Hypothalamus (tissue), 51 donors: ENCODE data around the gene CDK8.
A peak's percentile ranks its signal among the peaks of the same experiment; 100 is the strongest.

Experiments used
- DNase-seq, 51 donors: peaks; one replicate each; lab custom pipeline; 2025; lab: John Stamatoyannopoulos, UW

Gene CDK8

DNA sequence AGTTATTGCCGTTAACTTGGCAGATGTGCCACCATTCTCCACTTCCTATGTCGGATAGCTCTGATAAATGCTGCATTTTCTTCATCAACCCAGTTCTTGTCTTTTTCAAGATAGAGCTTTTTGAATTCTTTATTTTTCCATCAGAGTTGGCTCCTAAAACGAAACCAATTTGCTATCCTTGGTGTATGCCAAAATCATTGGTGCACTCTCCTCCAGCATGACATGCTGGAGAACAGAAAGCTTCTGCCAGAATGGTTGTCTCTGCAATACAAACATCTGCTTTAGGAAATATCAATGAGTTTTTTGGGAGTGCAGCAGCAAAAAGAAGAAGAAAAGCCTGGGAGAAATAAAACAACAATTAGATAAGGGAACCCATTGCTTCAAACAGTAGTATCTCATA, 124.2 kb downstream of the CDK8 start:
- no peak for DNase-seq

DNA sequence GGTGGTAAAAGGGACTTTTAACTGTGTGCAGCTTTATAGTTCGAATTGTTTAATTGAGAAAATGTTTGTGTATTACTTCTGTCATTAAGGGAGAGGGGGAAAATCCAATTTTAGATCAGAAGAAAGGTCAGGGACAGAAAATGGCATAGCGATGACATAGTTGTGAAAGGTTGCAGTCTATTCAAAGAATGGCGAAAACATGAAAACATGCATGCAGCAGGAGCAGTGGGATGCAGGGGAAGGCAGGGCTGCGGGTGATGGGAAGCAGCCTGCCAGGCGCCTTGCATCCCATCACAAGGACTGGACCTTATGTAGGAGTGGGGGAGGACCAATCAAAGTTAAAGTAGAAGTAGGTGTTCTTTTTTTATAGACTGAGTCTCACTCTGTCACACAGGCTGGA, 125.9 kb downstream of the CDK8 start:
- DNase-seq = no peak

DNA sequence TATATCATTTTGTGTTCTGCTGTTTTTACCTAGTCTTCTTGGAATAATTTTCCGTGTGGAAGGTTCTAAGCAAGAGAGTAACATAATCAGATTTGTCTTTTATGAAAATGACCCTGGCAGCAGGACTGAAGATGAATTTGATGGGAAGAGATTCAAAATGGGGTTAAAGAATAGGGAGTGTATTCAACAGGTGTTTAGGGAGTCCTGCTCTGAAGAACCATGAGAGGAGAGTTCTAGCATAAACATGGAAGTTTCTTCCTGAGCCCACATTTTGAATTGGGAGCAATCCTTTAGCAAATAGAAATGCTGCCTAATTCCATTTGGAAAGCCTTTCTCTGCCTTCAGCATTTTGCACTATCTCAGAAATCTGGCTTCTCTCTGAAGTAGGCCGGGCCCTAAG, 127.0 kb downstream of the CDK8 start:
- DNase-seq = no peak

DNA sequence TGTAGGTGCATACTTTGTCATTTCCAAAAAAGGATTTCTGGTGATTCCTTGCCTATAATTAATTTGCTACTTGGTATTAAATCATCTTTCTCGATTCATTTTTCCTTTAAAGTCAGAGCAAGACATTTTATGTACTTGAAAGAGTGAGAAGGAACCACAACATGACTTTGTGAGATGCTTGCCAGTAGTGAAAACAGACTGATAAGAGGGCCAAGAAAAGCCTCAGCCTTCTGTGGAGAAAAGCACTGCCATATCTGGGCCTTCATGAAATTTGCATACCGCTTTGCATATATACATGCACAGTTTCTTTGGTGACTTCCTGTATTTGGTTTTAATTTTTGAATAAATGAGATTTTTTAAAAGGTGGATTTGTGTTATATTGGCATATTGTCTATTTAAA, 128.4 kb downstream of the CDK8 start:
- no peak for DNase-seq

DNA sequence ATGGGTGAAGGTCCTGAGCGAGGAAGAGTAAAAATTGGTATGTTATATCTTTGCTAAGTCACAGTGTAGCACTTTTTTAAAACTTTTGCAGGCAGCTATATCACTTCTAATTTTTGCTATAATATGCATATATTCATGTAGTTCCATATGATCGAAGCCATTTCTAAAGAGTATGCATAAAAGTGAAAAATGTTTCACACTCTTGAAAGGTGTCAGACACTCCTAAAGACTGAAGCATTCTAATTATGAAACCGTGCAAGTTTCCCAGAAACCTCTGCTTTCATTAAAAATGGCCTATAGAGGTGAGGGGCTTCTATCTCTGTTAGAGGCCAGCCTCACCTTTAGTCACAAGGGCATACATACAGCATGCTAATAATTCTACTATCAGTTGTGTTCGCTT, 128.9 kb downstream of the CDK8 start:
- DNase-seq = no peak

DNA sequence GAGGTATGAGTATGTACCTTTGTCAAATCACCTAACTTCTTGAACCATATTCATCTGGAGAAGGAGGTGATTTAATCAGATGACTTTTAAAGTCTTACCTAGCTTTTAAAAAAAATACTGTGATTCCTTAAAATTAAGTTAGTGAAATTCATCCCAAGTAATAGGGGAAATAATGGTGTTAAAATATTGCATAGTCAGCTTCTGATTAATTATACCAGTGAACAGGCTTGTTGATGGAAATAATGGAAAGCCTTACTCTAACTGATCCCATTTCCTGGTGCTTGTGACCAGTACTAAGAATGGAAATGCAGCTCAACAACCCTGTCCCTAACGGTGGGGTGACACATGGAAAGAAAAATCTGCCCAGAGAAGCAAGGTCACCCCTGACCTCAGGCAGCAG, 130.7 kb downstream of the CDK8 start:
- DNase-seq = no peak

DNA sequence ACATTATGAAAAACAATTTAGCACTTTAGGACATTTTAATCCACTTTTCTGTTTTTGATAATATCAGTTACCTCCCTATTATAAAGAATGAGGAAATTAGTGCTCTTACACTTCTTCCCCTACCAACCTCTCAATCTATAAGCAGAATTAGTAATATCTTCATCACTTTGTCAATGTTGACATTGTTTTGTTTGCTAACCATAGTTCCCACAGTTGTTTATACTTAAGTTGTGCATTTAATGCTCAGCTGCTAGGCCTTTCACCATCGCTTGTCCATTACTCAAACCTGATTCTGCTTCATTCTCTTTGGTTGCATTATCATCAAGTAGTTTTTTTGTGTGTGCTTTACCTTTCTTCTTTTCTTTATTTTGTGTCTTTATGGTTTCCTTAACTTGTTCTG, 132.1 kb downstream of the CDK8 start:
- no peak for DNase-seq

DNA sequence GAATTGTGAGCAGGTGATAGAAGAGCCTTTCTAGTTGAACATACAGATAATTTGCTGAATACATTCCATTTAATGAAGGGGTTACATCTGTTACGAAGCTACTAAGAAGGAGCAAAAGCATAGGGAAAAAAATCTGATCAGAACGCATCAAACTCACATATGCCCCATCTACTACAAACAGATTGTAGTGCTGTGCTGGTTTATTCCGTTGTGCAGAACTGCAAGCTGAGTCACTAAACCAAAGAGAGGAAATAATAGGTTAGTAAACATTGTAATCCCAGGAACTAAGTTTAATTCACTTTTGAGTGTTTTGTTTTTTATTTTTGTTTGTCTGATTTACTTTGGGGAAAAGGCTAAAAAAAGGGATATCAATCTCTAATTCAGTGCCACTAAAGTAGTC, 136.3 kb downstream of the CDK8 start:
- no peak for DNase-seq

DNA sequence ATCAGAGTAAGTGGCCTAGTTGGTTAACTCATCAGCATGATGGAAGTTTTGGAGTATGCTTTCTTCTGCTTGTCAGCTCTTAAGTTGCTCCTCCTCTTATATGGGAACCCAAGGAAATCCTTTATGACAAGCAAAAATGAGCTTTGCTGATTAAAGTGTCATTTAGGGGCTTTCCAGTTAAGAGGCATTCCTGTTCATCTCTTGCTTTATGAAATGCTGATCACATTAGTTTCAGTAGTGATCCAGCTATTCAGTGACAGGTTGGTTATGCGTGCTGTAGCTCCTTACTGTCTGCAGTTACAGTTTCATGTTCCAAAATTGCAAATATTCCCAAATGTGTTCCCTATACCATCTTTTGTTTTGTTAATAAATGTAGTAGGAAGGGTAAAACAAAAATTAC, 146.6 kb downstream of the CDK8 start:
- no peak for DNase-seq

DNA sequence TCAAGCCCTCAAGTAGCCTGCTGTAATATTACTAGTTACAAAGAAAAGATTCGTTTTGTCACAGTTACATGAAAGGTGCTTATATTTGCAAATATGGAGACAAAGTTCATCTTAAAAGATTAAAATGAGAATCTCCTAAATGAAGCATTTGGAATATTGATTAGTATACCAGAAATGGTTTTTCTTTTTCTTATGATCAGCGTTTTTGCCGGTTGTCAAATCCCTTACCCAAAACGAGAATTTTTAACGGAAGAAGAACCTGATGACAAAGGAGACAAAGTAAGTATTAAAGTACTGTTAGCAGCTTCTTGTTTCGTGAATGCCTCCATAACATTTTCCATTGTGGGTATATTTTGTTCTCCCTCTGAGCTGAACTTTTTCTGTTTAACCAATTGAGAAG, 147.1 kb downstream of the CDK8 start:
- no peak for DNase-seq

DNA sequence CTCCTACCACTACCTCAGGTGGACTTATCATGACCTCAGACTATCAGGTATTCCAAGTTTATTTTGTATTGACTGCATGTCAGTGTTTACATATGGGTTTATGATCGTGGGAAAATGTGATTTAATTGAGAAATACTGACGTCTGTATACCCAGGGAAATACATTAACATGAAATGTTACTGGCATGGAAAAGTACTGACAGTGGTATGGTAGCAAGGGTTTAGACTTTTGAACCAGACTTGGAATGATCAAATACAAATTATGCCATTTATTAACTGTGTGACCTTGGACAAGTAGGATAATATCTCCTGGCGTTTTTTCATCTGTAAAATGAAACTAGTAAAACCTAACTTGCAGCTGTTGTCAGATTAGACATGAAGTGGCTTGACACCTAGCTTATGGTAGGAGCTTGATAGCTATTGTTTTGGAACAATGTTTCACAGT, 147.7 kb downstream of the CDK8 start:
- no peak for DNase-seq

DNA sequence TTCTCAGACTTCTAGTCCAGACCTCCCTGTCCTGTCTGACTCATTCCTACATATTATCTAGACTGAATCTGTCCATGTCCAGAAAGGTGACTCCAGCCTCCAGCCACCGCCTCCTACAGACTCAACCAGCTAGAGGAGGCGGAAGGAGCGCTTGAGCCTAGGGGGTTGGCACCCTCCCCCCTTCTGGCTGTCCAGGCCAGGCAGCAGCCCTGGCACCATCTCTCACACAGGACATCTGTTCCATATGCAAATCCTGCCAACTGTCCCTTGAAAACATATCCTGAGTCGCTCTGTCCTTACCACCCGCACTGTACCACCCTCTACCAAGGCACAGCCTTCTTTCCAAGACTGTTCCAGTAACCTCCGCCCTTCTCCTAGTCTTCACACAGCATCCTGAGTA, 152.9 kb downstream of the CDK8 start:
- no peak for DNase-seq

DNA sequence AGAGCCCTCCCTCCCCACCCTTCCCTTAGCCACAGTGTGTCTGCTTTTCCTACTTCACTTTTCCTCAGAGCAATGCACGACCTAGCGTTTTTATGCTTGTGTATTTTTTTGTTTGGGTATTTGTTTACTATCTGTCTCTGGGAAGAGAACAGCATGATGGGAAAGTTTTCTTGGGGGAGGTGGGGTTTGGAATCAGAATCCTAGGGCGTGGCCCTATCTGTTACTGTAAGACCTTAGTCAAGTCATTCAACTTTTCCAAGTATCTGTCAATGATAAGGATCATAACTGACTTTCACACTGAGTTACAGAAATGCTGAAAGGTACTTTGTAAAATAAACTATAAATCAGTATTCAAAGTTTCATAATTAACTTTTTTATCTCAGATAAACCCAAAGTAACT, 157.3 kb downstream of the CDK8 start:
- no peak for DNase-seq

DNA sequence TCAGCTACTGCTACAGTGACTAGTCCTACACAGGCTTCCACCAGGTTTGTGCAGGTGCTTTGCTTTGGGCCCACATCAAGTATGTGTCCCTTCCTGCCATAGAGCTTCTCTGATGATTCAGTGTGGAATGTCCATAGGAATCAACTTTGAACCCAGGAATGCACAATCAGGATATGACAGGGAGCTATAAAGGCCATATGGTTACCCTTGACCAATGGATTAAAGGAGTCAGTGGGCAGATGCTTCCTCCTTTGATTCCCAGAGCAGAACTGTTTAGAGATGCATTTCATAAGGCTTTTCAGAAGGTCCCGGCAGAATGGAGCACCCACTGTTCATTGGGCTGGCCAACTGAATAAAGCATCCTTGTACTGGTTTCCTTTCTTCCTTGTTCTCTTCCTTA, 158.3 kb downstream of the CDK8 start:
- no peak for DNase-seq

DNA sequence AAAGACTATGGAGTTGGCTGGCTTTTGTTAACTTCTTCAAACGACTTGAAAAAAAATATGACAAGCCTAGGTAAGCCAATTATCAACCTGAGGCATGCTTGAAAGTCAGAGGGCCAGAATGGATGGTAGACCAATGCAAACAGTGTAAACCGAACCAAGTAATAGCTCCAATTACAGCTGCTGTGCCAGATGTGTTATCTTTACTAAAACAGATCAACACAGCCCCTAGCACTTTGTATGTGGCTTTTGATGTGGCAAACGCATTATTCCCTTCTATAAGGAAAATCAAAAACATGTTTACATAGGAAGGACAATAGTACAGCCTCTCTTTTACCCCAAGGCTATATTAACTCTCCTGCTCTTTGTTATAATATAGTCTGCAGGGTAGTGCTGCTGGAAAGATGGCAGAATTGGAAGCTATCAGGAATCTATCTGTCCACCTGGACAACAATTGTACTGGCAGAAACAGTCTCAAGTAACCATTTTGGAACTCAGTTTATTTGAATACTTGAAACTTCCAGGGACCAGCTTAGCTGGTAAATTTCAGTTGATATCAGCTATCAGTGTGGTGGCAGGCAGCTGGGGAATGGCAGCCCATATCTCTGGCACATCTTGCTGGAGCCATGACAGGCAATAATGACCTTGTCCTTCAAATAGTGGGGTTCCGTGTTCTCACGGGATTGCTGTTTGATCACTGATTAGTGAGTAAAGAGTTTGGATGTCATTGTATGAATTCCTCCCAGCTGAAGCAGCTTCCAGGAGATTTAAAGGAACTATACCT, 159.2 kb downstream of the CDK8 start:
- DNase-seq = no peak

DNA sequence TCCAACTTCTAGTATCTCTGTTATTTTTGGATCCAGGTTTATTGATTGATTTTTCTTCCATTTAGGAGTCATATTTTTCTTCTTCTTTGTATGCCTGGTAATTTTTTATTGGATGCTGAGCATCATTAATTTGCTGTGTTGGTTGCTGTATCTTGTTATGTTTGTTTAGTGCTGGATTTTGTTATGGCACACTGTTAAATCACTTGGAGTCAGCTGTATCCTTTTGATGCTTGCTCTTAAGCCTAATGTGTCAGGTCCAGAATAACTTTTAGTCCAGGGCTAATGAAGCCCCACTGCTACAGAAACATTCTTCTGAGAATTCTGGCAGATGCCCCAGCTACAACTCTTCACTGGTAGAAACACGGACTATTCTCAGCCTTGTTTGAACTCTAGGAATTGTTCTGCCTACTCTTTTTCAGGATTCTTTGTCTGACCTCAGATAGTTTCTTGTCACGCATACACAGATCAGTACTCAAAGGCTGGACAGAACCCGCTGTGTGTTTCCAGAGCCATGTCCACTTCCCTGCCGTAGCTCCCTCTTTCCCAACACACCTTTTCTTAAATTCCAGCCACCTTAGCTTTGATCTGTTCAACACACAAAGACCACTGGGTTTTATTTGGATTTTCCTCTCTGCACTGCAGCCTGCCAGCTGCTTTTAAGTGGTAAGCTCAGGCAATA, 166.5 kb downstream of the CDK8 start:
- DNase-seq = no peak

DNA sequence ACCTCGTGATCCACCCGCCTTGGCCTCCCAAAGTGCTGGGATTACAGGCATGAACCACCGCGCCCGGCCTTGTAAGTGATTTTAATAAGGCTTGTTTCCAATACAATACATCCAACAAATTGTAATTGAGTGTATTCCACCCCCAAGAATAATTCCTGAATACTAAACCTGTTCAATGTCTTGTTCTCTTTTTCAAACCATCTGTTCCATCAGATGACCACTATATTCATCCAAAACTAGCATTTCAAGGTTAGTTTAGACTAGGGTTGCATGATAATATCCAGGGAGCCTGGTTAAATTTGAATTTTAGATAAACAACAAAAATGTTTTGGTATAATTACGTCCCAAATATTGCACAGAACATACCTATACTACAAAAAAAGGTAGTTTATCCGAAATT, 168.1 kb downstream of the CDK8 start:
- no peak for DNase-seq

DNA sequence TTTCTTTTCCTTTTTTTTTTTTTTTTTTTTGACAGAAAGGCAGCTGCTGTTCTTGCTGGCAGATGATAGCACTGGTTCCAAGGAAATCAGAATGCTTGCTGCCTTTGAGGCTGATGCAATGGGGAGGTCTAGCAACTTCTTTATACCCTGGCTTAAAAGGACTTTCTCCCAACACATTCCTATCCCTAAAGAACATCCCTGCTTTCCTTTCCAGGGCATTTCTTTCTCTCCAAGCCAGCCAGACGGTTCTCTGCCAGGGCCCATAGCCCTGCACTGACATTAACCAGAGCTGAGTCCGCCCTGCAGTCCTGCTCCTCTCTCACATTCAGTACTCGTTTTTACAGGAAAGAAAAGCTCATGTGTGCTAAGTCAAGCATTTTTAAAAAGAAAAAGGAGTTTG, 169.7 kb downstream of the CDK8 start:
- peak in 2 of 51 donors; percentile 9 to 10 for DNase-seq

DNA sequence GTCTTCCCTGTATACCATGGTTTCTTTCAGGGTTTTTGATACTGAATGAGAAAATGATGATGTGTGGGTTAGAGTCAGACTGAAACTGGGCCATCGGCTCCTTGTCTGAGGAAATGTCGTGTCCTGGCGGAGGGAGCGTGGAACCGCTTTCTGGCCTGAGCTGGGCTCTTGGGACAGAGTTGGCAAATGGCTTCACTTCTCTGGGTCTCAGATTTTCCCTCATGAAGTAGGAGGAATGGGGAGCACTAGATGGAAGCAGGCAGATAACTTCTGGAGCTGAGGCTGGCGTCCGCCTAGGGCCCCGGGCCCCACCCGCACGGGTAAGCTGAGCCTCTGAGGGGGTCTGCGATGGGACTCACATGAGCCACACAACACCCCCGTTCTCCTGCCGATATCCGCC, 170.3 kb downstream of the CDK8 start:
- DNase-seq = no peak

DNA sequence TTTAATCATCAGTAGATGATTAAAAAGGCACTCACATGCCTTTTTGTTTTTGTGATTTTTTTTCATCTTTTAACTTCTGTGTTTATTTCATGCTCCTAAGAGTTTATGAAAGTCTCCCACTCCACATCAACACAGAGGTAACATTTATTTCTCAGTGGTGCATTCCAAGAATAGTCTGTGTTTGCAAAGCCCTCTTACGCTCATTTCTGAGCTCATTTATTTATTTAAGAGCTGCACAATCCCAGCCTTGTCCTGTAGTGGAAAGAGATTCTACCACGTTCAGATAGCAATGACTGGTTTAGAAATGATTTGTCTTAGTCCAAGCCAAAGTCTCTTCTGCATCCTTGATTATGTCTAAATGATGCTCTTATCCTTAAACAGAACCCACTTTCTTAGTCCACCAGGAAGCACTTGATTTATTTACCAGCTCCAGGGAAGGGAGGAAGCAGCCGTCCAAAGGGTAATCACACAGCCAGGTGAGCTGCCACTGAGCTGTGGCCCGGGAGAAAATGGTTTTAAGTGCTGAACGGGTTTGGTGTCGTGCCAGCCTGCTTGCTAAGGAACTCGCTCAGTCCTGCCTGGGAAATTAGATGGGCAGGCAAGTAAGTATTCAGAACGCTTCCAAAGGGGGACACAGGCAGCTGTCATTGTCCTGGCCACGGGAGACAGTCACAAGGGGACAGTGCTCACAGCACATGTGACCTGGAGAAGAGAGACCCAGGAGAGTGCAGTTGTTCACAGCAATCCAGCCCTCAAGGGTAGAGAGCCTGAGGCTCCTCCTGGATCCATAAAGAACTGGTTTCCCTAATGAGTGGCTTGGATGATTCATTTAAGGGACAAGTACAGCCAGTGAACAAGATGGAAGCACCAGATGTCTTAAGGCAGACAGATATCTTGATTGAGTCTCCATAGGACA, 171.8 kb downstream of the CDK8 start:
- DNase-seq = peak in 5 of 51 donors; percentile 2 to 16 (median 13)

DNA sequence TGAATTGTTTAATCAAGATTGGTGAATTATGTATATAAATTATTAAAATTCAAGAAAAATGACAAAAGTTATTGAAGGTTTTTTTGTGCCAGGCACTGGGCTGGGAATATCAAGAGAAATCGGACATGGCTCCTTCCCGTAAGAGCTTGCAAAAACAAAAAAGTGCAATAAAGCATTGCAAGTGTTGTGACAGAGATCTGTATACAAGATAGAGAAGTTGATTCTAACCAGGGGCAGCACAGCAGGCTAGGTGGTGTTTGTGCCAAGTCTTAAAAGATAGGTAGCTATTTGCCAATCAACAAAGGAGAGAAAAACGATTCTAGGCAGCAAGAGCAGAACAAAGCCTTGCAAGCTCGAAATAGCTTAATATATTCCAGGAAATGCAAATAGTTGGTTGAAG, 179.8 kb downstream of the CDK8 start:
- DNase-seq = no peak
